Activated naive CD4-positive, alpha-beta T cell treated with anti-CD3 and anti-CD28 coated beads, Interleukin-2, amount 50 U/mL, for 16 hours (primary cell): Measurements from ENCODE around the gene ETFA.
"Not testable (repeated sequence)": the region's sequence is repeated elsewhere in the genome, so short reads cannot be mapped to it uniquely, and the experiment has no call there.

Source experiments
- DNase-seq: peaks from one replicate; pipeline ENCODE4 v3.0.0-alpha.2; 2020

The ETFA gene

DNA sequence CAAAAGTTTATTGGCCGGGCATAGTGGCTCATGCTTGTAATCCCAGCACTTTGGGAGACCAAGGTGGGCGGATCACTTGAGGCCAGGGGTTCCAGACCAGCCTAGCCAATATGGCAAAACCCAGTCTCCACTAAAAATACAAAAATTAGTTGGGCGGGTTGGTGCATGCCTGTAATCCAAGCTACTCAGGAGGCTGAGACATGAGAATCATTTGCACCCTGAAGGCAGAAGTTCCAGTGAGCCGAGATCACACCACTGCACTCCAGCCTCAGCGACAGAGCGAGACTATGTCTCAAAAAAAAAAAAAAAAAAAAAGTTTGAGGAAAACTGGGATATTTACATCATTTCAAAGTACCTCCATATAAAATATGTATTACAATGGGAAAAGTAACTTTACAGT is 40.4 kb downstream of the ETFA start:
- no peak for DNase-seq

DNA sequence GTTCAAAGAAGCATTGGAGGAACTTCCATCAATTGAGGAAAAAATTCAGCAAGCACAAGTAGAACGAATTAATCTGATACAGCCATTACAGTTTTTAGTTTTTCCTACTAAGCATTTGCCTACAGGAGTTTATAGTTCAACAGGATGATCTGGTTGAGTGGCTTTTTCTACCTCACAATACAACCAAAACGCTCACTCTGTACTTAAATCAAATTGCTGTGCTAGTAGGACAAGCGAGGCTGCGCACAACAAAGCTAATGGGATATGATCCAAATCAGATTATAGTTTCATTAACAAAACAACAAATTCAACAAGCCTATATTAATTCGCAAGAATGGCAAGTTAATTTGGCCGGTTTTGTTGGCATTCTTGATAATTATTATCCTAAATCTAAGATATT is 44.2 kb downstream of the ETFA start:
- DNase-seq = no peak

- not testable (repeated sequence) for DNase-seq
Observed at GRCh38 chr15:76265769-76266168, 45.5 kb downstream of the ETFA start.

- no peak for DNase-seq
Observed at GRCh38 chr15:76260246-76260938, 50.9 kb downstream of the ETFA start.

DNA sequence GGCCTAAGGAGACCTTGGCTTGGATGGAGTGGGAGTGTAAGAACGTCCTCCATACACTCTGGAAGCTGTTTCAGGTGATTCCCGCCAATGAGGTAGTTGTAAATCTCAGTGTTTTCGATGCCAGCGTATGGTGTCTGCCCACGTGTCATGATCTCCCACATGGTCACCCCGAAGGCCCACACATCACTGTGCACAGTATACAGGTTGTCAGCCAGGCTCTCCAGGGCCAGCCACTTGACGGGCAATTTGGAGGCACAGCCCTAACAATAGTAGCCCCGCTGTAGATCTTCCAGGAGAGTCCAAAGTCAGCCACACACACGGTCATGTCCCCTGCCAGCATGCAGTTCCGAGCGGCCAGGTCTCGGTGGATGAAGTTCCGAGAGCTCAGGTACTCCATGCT is 51.9 kb downstream of the ETFA start:
- no peak for DNase-seq

DNA sequence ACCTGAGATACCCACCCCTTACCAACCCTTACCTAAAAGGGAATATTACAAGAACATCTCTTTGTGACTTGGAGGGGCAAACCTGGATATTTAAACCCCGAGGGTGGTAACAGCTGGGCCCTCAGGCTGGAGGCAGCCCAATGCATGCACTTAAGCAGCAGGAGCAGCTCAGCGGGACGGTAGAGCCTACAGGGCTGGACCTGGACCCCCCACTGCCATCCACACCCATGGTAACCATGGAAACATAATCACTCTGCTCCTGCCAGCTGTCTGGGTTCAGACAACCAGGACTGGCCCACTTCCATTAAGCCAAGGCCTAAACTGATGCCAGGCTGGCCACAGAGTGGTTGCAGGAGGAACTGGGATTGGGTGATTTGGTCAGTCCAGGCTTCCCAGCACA is 52.8 kb downstream of the ETFA start:
- DNase-seq = no peak

GRCh38 chr15:76253691-76254473 is 57.4 kb downstream of the ETFA start:
- no peak for DNase-seq

DNA sequence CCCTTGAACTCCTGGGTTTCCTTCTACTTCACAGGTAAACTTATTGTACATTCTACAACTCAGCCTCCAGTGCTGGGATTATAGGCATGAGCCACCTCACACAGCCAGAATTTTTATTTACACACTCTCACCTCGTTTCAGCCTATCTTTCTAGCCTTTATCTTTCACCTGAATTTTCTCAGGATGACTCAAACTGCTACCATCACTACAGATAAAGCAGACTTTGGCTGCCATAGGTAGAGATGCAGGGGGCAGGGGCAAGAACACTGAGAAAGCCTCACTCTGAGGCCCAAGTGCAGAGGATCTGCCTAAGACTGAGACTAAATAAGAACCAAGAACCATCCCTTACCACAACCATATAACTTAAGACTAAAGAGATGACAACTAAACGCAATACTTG is 59.0 kb downstream of the ETFA start:
- DNase-seq = no peak

- no peak for DNase-seq
Observed at GRCh38 chr15:76251717-76252116, 59.6 kb downstream of the ETFA start.

DNA sequence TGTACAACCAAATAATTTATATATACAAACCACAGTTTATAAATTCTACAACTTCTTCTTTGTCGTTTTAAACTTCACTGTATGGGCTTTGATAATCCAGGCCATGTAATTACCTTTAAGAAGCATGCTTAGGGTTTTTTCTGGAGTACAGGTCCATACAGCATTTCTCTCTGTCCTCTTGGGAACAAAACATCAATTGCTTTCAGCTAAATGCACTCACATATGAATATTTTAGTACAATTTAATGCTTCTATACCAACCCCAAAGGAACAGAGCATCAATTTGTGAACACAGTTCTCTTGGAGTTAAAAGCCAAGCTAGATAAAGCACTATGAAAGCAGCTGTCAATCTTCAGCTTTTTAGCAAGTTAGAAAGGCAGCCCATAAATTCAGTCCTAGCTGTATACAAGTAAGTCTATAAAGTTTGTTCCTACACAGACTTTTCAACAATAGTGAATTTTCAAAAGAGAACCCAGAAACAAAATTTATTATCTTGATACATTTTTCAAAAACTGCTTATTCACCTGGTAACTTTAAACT is 66.1 kb downstream of the ETFA start:
- no peak for DNase-seq

DNA sequence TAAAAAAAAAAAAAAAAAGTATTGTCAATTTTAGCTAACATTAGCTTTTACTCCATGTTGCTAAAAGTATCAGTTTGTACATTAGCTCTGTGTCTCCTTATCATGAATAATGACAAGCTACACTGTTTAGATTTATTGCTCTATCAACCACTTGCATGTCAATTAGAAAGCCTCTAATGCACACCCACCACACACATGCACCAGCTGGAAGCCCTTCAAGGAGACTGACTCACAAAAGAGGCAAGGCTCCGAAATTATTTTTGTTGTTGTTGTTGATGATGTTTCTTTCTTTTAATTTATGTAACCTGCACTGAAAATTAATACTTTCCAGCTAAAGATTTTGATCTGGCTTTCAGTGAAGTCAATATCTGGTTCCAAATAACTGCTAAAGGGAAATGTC is 71.5 kb downstream of the ETFA start:
- no peak for DNase-seq

DNA sequence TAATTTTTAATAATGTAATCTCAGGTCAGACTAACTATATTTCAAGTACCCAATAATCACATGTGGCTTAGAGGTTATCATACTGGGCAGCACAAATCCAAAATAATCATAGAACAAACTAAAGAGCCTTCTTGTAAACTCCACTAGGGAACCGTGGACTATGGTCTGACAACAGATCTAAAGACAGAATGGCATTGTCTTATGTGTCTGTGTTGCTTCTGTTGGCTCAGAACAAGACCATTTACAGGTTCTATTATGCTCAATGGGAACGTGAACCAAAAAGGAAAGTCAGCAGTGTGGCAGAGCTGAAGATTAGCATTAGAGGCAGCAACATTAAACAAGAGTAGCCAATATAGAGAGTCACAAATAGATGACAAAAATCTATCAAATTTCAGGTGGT is 74.9 kb downstream of the ETFA start:
- no peak for DNase-seq

- DNase-seq = no peak
Observed at GRCh38 chr15:76235186-76235826, 76.0 kb downstream of the ETFA start.

- no peak for DNase-seq
Observed at GRCh38 chr15:76234337-76234889, 76.9 kb downstream of the ETFA start.

DNA sequence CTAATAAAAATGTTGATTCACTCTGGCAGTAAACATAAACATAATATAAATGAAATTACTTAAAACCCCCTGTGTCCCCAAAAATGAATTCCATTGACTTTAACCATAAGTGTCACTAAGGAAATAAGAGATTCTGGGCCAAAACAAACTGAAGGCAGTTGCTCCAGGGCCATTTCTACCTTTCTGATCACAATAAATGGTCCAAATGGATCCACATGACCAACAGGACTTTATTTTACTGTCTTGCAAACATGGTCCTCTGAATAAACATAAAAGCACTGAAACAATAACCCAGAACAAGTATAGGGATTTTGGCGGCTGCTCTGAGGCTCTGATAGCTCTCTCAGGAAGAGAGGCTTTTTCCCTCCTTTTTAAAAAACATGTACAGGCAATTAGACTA is 77.3 kb downstream of the ETFA start:
- no peak for DNase-seq

GRCh38 chr15:76229266-76229665 is 82.0 kb downstream of the ETFA start:
- DNase-seq = no peak

GRCh38 chr15:76223521-76223920 is 87.7 kb downstream of the ETFA start:
- DNase-seq = no peak

- no peak for DNase-seq
Observed at GRCh38 chr15:76222159-76222558, 89.1 kb downstream of the ETFA start.

GRCh38 chr15:76221085-76221767 is 90.0 kb downstream of the ETFA start:
- no peak for DNase-seq

- no peak for DNase-seq
Observed at GRCh38 chr15:76217882-76218217, 93.4 kb downstream of the ETFA start.

DNA sequence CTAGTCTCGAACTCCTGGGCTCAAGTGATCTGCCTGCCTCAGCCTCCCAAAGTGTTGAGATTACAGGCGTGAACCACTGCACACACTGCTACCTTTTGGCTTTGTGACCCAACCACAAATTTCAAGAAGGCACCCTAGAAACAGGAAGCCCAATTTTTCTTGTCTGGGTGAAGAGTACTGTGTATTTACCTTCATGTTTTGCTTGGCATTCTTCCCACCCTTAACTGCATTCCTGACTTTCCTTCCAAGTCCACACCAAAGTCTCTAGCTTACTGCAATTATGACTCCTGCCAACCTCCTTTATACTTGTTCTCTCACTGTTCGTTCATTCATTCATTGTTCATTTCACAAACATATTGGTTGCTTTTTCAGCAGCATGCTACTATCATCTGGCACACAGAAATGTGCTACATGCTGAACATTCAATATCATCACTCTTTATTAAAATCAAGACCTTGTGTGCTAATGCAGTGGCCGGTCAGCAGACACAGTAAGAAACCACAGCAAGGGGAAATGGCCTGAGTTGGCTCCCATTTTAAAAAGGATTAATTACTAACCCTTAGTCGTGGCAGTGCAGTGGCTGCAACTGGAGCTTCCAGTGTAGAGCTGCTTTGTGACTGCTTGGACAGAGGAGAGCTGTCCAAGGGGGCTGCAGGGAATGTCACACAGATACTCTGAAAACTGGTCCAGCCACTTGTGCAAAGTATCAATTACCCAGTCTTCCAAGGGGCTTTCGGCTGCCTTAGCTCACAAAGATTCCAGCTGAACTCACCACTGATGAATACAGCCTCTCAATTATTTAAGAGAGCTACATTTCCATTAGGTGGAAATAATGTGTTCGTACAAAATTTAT is 94.0 kb downstream of the ETFA start:
- no peak for DNase-seq

- no peak for DNase-seq
Observed at GRCh38 chr15:76215634-76216033, 95.6 kb downstream of the ETFA start.
